Parathyroid adenoma (tissue), 2 donors: ENCODE data around the gene LILRA2.

Experiments
- H2AFZ ChIP-seq: fragments of 300-600 bp; sonication (generic); one replicate; pipeline ENCODE4 v1.7.0; 2017; ENCODE audit warnings: antibody characterized with exemption, mild to moderate bottlenecking
- H3K27ac ChIP-seq: fragments of 300-600 bp; sonication (generic); one replicate; pipeline ENCODE4 v1.7.0; 2017
- H3K27me3 ChIP-seq: fragments of 300-600 bp; sonication (generic); one replicate; pipeline ENCODE4 v1.7.0; 2017; ENCODE audit warnings: low read length; ENCODE audit not compliant: control insufficient read depth, insufficient read depth
- H3K36me3 ChIP-seq: fragments of 300-600 bp; sonication (generic); one replicate; pipeline ENCODE4 v1.7.0; 2017; ENCODE audit warnings: low read length; ENCODE audit not compliant: control insufficient read depth, insufficient read depth
- H3K4me1 ChIP-seq: fragments of 300-600 bp; sonication (generic); one replicate; pipeline ENCODE4 v1.7.0; 2017; ENCODE audit warnings: control low read depth
- H3K4me2 ChIP-seq: fragments of 300-600 bp; sonication (generic); one replicate; pipeline ENCODE4 v1.7.0; 2017; ENCODE audit warnings: low read length
- H3K4me3 ChIP-seq: fragments of 300-600 bp; sonication (generic); one replicate; pipeline ENCODE4 v1.7.0; 2017; ENCODE audit warnings: low read depth, low read length
- H3K79me2 ChIP-seq: fragments of 300-600 bp; sonication (generic); one replicate; pipeline ENCODE4 v1.7.0; 2017; ENCODE audit warnings: control low read depth
- H3K9ac ChIP-seq: fragments of 300-600 bp; sonication (generic); one replicate; pipeline ENCODE4 v1.7.0; 2017; ENCODE audit warnings: mild to moderate bottlenecking
- H3K9me3 ChIP-seq: fragments of 300-600 bp; sonication (generic); one replicate; pipeline ENCODE4 v1.7.0; 2017; ENCODE audit warnings: low read length; ENCODE audit not compliant: control insufficient read depth
- CTCF ChIP-seq: fragments of 300-600 bp; sonication (generic); IDR thresholded peaks from one replicate; pipeline ENCODE4 v1.7.0; 2017; ENCODE audit warnings: antibody characterized with exemption, mild to moderate bottlenecking
- donor health status: primary hyperparathyroidism.

Gene LILRA2

GRCh38 chr19:54541712-54542111 is 31.9 kb upstream of the LILRA2 start:
- Histone ChIP-seq H2AFZ (no peak overlapping the region), H3K36me3 (no peaks in the 10 kb centered on the region), H3K27me3 (peaks cover 2% of the 10 kb centered on the region), H3K9me3 (no peaks in the 10 kb centered on the region), H3K27ac (no peak overlapping the region), H3K4me3 (no peak overlapping the region), H3K79me2 (no peaks in the 10 kb centered on the region), H3K9ac (no peak overlapping the region), H3K4me1 (no peaks in the 10 kb centered on the region), H3K4me2 (no peak overlapping the region)
- no peak for TF ChIP-seq CTCF

GRCh38 chr19:54548806-54549205 is 24.8 kb upstream of the LILRA2 start:
- H3K79me2 ChIP-seq: no peaks in the 10 kb centered on the region

GRCh38 chr19:54549224-54549623 is 24.4 kb upstream of the LILRA2 start:
- no peaks in the 10 kb centered on the region for H3K9me3 ChIP-seq
- TF ChIP-seq CTCF: no peak
- no peak overlapping the region for H2AFZ ChIP-seq
- no peaks in the 10 kb centered on the region for H3K36me3 ChIP-seq
- H3K4me2 ChIP-seq: no peak overlapping the region
- H3K27ac ChIP-seq: no peak overlapping the region
- H3K9ac ChIP-seq: no peak overlapping the region
- H3K4me3 ChIP-seq: no peak overlapping the region
- no peaks in the 10 kb centered on the region for H3K27me3 ChIP-seq
- no peaks in the 10 kb centered on the region for H3K79me2 ChIP-seq
- H3K4me1 ChIP-seq: no peaks in the 10 kb centered on the region

More at GRCh38 chr19:54548806-54549205, 24.8 kb upstream of the LILRA2 start:
- H3K4me2 ChIP-seq: no peak overlapping the region
- no peak overlapping the region for H2AFZ ChIP-seq
- H3K27me3 ChIP-seq: no peaks in the 10 kb centered on the region
- no peak for TF ChIP-seq CTCF
- H3K9ac ChIP-seq: no peak overlapping the region
- no peaks in the 10 kb centered on the region for H3K9me3 ChIP-seq
- no peaks in the 10 kb centered on the region for H3K36me3 ChIP-seq
- no peaks in the 10 kb centered on the region for H3K4me1 ChIP-seq
- H3K27ac ChIP-seq: no peak overlapping the region
- H3K4me3 ChIP-seq: no peak overlapping the region

GRCh38 chr19:54551293-54551692 is 22.3 kb upstream of the LILRA2 start:
- Histone ChIP-seq H3K9me3 (no peaks in the 10 kb centered on the region), H3K4me1 (no peaks in the 10 kb centered on the region), H3K27me3 (no peaks in the 10 kb centered on the region), H3K4me2 (no peak overlapping the region), H3K79me2 (no peaks in the 10 kb centered on the region), H3K4me3 (no peak overlapping the region), H3K27ac (no peak overlapping the region), H2AFZ (no peak overlapping the region), H3K36me3 (no peaks in the 10 kb centered on the region), H3K9ac (no peak overlapping the region)
- TF ChIP-seq CTCF: no peak
